GM19043 (cell line): ENCODE measurements around the gene TMBIM1.
"Not testable (repeated sequence)": the region's sequence is repeated elsewhere in the genome, so short reads cannot be mapped to it uniquely, and the experiment has no call there.

Source experiments
- ATAC-seq: cut with Tn5 transposase; IDR thresholded peaks from one replicate; pipeline ENCODE4 v1.9.1; 2021; ENCODE audit warnings: low read depth; ENCODE audit not compliant: unreplicated experiment

TMBIM1 gene

DNA sequence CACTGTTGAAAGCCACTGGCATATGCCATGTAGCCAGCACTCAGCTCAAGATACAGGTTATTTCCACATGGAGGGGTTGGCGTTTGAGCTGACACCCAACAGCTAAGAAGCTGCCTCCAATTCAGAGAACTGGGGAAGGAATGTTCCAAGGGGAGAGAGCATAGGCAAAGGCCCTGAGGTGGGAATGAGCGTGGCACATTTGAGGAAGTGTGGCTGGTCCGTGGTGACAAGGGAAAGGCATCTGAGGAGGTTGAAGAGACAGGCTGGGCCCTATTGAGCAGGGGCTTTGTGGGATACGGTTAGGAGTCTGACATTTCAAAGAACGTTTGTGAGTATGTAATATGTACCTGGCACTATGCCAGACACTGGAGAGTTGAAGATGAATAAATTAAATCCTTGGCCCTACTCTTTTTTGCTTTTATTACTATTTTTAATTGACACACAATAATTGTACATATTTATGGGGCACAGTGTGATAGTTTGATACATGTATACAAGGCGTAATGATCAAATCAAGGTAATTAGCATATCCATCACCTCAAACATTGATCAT, 27.6 kb upstream of the TMBIM1 start:
- no peak for ATAC-seq

- no peak for ATAC-seq
These were observed 25.9 kb upstream of the TMBIM1 start for GRCh38 chr2:218318241-218318640.

DNA sequence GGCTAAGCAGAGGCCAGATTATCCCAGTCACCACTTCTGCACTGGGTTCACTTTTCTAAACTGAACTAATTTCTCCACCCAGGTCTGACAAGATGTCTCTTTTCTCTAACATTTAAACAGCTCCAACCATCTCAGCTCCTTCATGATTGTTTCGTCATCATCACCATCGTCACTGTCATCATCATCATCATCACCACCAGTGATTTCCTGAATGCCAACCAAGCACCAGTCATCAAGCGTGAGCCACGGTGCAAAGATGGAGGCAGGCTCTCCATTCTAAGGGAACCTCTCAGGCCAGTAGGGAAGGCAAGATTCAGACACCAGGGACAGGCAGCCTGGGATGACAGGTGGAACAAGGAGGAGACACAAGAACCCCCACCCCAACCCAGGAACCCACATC, 25.5 kb upstream of the TMBIM1 start:
- ATAC-seq: no peak

DNA sequence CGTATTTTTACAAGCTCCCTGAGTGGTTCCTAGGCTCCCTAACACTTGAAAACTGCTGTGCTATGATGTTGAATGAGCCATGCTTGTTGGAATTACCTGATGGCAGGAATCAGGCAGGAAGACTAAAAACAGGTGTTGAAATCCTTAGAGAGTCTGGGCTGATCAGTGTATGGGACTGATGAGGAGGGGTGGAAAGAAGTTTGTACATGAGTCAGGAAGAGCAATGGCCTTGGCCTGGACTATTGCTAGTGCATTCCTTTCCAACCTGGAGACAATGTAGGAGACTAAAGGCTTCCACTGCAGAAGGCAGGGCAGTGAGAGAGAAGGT, 25.0 kb upstream of the TMBIM1 start:
- no peak for ATAC-seq

- ATAC-seq: no peak
These were observed 23.1 kb upstream of the TMBIM1 start for GRCh38 chr2:218315397-218315796.

DNA sequence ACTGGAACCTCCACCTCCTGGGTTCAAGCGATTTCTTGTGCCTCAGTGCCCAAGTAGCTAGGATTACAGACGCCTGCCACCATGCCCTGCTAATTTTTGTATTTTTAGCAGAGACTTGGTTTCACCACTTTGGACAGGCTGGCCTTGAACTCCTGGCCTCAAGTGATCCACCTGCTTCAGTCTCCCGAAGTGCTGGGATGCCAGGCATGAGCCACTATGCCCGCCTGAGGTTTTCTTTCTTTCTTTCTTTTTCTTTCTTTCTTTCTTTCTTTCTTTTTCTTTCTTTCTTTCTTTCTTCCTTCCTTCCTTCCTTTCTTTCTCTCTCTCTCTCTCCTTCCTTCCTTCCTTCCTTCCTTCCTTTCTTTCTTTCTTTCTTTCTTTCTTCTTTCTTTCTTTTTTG, 22.5 kb upstream of the TMBIM1 start:
- ATAC-seq: not testable (repeated sequence)

DNA sequence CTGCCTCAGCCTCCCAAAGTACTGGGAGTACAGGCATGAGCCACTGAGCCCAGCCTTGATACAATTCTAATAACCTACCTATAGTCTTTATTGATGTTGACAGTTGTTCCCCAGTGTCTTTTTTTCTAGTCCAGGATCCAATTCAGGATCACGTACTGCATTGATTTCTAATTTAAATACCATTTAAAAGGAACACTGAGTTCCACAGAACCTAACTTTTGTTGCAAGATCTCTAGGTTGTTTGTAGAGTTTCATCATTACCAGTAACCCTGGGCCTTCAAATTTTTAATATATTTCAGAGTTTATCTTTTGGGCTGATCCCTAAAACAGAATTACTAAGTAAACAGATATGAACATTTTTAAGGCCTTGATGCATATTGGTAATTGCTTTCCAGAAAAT, 21.1 kb upstream of the TMBIM1 start:
- no peak for ATAC-seq

DNA sequence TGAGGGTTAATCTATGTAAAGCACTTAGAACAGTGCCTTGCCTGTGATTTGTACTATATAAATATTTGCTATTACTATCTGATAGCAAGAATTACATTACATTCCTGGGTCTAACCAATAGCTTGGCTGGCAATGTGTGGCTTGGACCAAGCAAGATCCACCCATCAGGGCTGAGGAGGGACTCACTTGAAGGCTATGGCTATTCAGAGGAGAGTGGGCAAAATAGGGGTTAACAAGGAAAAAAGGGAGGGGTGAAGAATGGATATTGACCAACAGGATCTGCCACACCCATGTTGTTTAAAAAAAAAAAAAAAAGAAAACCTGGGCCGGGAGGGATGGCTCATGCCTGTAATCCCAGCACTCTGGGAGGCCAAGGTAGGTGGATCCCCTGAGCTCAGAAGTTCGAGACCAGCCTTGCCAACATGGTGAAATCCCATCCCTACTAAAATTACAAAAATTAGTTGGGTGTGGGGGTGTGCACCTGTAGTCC, 20.0 kb upstream of the TMBIM1 start:
- no peak for ATAC-seq

- not testable (repeated sequence) for ATAC-seq
These were observed 19.4 kb upstream of the TMBIM1 start for GRCh38 chr2:218311541-218312266.

GRCh38 chr2:218310853-218311540, 18.7 kb upstream of the TMBIM1 start:
- no peak for ATAC-seq

DNA sequence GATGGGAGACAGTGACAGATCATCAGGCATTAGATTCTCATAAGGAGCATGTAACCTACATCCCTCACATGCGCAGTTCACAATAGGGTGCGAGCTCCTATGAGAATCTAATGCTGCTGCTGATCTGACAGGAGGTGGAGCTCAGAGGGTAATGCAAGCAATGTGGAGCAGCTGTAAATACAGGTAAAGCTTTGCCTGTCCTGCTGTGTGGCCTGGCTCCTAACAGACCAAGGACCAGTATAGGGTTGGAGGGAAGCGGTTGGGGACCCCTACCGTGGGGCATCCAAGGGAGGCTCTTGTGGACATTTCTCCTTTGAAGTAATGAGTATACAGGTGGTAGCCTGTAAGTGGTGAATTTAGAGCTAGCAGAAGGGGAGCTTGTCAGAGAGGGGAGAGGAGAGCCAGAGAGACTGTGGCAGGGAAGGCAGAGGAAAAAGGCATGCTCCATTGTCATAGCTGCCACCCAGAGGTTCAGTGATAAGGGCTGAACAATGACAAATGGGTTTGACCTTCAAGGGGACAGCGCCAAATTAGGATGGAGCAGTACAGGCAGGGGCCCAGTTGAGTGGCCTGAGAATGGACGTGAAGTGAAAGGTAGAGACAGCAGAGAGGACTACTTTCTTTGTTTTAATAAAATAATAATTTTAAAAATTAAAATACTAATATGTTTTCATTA, 15.2 kb upstream of the TMBIM1 start:
- ATAC-seq: no peak

GRCh38 chr2:218306184-218306920, 14.0 kb upstream of the TMBIM1 start:
- no peak for ATAC-seq

DNA sequence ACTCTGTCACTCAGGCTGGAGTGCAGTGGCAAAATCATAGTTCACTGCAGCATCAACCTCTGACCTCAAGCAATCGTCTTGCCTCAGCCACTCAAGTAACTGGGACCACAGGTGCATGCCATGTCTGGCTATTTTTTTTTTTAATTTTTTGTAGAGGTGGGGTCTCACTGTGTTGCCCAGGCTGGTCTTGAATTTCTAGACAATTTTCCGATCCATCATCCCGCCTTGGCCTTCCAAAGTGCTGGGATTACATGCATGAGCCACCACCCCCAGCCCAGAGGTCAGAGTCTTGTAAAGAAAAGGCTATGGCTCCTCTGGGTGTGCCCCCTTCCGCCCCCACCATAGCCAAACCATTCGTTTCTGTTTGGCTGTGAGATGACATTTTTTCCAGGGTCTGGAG, 13.1 kb upstream of the TMBIM1 start:
- ATAC-seq: no peak

GRCh38 chr2:218301176-218301819, 9.0 kb upstream of the TMBIM1 start:
- ATAC-seq: no peak

GRCh38 chr2:218300141-218300540, 7.8 kb upstream of the TMBIM1 start:
- no peak for ATAC-seq

DNA sequence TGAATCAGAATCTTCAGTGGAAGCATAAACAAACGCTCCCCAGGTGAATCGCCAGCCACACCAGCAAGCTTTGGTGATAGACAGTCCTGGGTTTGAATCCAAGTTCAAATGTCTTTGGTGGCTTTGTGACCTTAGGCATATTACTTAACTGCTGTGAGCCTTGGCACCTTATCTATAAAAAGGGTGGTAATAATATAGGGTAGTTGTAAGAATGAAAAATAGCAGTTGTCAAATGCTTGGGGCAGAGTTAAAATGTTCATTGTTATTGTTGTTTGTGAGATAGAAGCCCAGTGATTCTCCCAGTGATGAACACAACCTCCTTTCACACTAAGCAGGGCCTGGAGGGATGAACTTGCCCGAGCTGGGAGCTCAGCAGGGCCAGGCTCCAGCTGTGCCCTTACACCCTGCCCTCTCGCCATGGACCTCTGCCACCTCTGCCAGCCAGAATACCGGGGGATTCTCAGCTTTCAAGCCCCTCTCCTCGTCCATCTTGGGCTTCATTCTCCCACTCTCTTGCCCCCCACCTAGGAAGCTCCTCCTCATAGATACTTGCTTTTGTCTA, 6.1 kb upstream of the TMBIM1 start:
- no peak for ATAC-seq

DNA sequence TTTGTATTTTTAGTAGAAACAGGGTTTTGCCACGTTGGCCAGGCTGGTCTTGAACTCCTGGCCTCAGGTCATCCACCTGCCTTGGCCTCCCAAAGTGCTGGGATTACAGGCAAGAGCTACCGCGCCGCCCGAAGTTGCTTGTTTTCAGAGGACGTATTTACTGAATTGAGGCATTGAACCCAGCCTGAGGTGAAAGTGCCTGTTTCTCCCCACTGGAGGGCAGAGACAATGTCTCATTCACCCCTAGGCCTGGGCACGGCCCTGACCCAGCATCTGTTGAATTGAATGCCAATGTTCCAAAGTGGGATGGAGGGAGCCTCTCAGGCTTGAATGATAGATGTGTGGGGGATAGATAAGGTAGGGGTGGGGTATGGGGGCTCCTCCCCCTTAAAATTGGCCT, 4.5 kb upstream of the TMBIM1 start:
- no peak for ATAC-seq

- ATAC-seq: no peak
These were observed 3.9 kb upstream of the TMBIM1 start for GRCh38 chr2:218296200-218296599.

GRCh38 chr2:218295029-218295428, 2.7 kb upstream of the TMBIM1 start:
- ATAC-seq: no peak

DNA sequence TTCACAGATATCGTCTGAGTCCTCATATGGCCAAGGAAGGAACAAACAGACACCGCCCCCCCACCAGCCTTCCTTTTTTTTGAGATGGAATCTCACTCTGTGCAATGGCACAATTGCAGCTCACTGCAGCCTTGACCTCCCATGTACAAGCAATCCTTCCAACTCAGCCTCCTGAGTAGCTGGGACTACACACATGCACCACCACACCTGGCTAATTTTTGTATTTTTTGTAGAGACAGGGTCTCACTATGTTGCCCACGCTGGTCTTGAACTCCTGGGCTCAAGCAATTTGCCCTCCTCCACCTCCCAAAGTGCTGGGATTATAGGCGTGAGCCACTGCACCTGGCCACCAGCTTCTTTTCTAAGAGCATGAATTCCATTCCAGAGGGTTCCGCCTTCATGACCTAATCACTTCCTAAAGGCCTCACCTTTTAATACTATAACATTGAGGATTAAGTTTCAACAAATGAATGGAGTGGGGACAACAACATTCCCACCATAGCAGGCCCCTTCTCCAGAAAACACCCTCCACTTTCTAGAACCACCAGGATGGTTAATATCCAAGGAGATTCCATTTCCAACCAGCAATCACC, 2.2 kb upstream of the TMBIM1 start:
- ATAC-seq: no peak
